BE2C (cell line): ENCODE measurements around the gene TNS4.

ENCODE experiments used
- DNase-seq: peaks from one replicate; pipeline ENCODE4 v3.0.0-alpha.2; 2020
- H3K27me3 ChIP-seq: fragments of 250-450 bp; sonication (Bioruptor Pico); 2 replicates; pipeline ENCODE4 v1.5.1; 2020; ENCODE audit warnings: mild to moderate bottlenecking
- H3K36me3 ChIP-seq: fragments of 250-450 bp; sonication (Bioruptor Pico); 2 replicates; pipeline ENCODE4 v1.5.1; 2020; ENCODE audit warnings: mild to moderate bottlenecking
- H3K4me1 ChIP-seq: fragments of 250-450 bp; sonication (Bioruptor Pico); 2 replicates; pipeline ENCODE4 v1.5.1; 2020
- H3K4me3 ChIP-seq: 2 replicates; pipeline ENCODE4 v1.5.1; 2011; ENCODE audit warnings: low read depth, low read length
- H3K9me3 ChIP-seq: fragments of 250-450 bp; sonication (Bioruptor Pico); 2 replicates; pipeline ENCODE4 v1.5.1; 2020
- TF ChIP-seq, protein P1 (sequence below): IDR thresholded peaks from 2 replicates; pipeline ENCODE4 v1.5.1; 2012; ENCODE audit warnings: mild to moderate bottlenecking, low read depth, low read length

TNS4 gene

DNA sequence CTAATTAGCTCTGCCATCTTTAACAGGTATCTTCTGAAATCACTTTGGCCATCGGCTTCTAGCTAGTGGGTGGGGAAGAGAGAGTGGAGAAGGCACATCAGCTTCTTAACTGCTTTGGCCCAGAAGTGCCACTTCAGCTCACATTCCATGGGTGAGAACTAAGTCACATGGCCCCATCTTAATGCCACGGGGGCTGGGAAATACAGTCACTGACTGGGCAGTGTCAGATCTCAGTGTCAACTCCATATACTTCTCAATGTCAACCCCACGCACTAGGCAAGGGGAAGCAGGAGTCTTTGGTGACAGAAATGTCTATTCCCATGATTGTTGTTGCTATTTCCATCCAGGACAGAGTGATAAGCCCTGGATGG lies 34.5 kb upstream of the TNS4 start:
- TF ChIP-seq, protein P1, sequence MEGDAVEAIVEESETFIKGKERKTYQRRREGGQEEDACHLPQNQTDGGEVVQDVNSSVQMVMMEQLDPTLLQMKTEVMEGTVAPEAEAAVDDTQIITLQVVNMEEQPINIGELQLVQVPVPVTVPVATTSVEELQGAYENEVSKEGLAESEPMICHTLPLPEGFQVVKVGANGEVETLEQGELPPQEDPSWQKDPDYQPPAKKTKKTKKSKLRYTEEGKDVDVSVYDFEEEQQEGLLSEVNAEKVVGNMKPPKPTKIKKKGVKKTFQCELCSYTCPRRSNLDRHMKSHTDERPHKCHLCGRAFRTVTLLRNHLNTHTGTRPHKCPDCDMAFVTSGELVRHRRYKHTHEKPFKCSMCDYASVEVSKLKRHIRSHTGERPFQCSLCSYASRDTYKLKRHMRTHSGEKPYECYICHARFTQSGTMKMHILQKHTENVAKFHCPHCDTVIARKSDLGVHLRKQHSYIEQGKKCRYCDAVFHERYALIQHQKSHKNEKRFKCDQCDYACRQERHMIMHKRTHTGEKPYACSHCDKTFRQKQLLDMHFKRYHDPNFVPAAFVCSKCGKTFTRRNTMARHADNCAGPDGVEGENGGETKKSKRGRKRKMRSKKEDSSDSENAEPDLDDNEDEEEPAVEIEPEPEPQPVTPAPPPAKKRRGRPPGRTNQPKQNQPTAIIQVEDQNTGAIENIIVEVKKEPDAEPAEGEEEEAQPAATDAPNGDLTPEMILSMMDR: no peak
- Histone ChIP-seq H3K4me3 (no peak overlapping the region), H3K4me1 (no peaks in the 10 kb centered on the region), H3K27me3 (no peaks in the 10 kb centered on the region), H3K9me3 (no peaks in the 10 kb centered on the region), H3K36me3 (no peaks in the 10 kb centered on the region)
- no peak for DNase-seq

DNA sequence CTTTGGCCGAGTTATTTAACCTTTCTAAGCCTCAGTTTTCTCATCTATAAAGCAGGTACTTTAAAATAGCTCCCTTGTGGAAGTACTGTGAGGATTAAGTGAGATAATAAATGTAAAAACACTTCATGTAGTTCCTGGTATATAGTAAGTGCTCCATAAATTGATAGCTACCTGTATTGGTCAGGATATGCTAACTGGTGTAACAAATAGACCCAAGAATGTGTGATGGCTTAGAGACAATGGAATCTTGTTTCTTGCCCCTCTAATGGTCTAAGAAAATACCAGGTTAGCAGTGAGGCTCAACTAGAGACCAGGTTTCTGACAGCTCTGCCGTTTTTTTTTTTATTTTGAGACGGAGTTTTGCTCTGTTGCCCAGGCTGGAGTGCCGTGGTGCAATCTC lies 34.0 kb upstream of the TNS4 start:
- TF ChIP-seq, protein P1: no peak
- Histone ChIP-seq H3K4me3 (no peak overlapping the region), H3K36me3 (no peaks in the 10 kb centered on the region), H3K9me3 (no peaks in the 10 kb centered on the region), H3K27me3 (no peaks in the 10 kb centered on the region), H3K4me1 (no peaks in the 10 kb centered on the region)
- DNase-seq: no peak

DNA sequence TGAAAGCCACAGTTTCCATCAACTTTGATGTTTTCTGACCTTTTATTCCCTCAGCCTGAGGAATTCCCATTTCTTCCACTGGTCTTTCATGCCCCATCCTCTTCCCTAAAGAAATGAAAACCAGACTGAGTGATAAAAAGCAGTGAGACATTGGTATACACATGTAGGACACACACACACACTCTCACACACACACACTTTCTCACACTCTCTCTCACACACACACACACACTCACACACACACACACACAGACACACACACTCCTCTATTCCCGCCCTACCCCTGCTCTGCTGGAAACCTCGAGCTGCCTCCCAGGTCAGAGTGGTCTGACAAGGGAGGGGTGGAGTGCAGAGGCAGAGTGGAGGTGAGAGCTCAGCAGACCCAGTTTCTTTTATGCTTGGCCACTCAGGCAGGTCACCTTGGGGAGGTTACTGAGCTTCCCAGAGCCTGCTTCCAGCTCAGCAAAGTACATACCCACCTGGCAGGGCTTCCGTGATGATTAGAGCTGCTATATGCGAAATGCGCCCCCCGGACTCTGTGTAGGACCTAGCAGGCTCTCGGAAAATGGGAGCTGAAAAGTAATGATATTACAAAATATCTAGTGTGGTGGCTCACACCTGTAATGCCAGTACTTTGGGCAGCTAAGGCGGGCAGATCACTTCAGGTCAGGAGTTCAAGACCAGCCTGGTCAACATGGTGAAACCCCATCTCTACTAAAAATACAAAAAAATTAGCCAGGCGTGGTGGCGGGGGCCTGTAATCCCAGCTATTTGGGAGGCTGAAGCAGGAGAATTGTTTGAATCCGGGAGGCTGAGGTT lies 33.2 kb upstream of the TNS4 start:
- DNase-seq: no peak
- Histone ChIP-seq H3K4me1 (no peaks in the 10 kb centered on the region), H3K27me3 (no peaks in the 10 kb centered on the region), H3K9me3 (no peaks in the 10 kb centered on the region), H3K36me3 (no peaks in the 10 kb centered on the region), H3K4me3 (no peak overlapping the region)
- TF ChIP-seq, protein P1: no peak

DNA sequence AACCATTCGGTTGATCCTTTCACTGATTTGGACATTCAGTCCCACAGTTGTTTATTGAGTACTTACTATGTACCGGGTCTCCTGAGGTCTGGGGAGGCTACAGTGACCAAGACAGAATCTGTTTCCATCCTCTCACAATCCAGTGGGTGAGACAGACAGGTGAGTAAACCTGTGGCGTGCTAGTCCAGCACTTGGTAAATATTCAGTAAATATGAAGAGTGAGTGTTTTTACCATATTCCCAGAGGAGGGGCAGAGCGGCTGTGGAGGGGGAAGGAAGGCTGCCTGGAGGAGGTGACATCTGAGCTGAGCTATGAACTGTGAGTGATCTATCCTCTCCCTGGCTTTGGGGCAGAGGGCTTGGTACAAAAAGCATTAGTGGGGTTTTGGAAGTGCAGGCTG lies 32.5 kb upstream of the TNS4 start:
- no peak for DNase-seq
- TF ChIP-seq, protein P1: no peak
- no peaks in the 10 kb centered on the region for H3K9me3 ChIP-seq
- H3K36me3 ChIP-seq: no peaks in the 10 kb centered on the region
- H3K27me3 ChIP-seq: no peaks in the 10 kb centered on the region
- H3K4me1 ChIP-seq: no peaks in the 10 kb centered on the region
- H3K4me3 ChIP-seq: no peak overlapping the region

DNA sequence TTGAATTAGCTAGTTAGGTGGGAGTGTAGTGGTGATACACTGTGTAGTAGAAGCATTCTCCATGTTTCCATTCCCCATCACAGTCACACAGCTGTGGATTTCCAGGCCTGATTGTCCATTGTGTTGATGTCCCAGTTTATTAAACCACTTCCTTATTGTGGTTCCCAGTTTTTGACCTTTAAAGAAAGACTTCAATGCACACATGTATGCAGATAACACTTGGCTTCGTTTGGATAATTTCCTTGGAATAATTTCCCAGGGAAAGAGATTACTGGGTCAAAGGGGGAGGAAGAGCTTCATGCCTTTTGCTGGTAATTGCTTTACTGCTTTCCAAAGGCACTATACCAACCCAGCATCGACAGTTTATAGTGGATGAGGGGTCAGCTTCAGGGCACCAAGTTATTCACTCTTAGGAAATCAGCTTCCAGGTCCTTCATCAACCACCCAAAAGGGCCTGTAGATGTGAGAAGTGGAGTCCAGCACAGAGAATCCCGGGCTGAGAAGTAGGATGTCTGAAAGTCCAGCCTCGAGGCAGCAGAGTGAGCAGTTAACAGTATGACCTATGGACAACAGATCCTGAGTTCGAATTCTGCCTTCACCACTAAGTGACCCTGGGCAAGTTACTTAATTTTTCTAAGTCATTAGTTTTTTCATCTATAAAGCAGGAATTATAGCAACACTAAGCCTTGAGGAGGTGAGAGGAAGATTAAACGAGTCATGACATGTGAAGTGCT lies 31.3 kb upstream of the TNS4 start:
- H3K4me1 ChIP-seq: no peaks in the 10 kb centered on the region
- DNase-seq: no peak
- no peaks in the 10 kb centered on the region for H3K27me3 ChIP-seq
- H3K9me3 ChIP-seq: no peaks in the 10 kb centered on the region
- no peak overlapping the region for H3K4me3 ChIP-seq
- H3K36me3 ChIP-seq: no peaks in the 10 kb centered on the region
- TF ChIP-seq, protein P1: no peak
